K562 (cell line): ENCODE measurements around the gene TLE3. TPM values are rescaled to one million over a fixed set of nuclear protein-coding genes. Genes with fewer than 3 reads are reported as not detected.

ENCODE experiments used
- ATAC-seq: fragments of 200-7000 bp; cut with Tn5 transposase; 3 replicates; pipeline ENCODE4 v1.9.1; 2020; ENCODE audit warnings: moderate library complexity
- BruUV-seq: library from RNA; stranded (reverse); fragments of 400-500 nt; replicated peaks from 2 replicates; lab custom pipeline; 2021; lab: Mats Ljungman, UMichigan
- CTCF ChIA-PET: fragments of 300-600 bp; formaldehyde crosslinking; extraction: SDS; loops from one replicate; lab custom pipeline; 2021; ENCODE audit warnings: low intra/inter-chr PET ratio; lab: Yijun Ruan, JAX
- POLR2A ChIA-PET: fragments of 300-600, 350-650 bp; sonication (Branson Sonifier 250); formaldehyde crosslinking; extraction: SDS; loops from one replicate; lab custom pipeline; 2021; ENCODE audit warnings: antibody characterized with exemption, inconsistent platforms; lab: Yijun Ruan, JAX
- DNase-seq, 4 experiments: peaks; one replicate each; pipeline versions ENCODE4 v3.0.0 to v3.0.0-alpha.2; 2011 to 2018; ENCODE audit warnings: low spot score in 3 of 4, mixed read lengths in 3 of 4; ENCODE audit errors: extremely low read depth in 1 of 4
- FAIRE-seq: peaks from 2 replicates; lab custom pipeline; 2011; peaks lifted over from hg19 to GRCh38; lab: Jason Lieb, UNC
- H2AFZ ChIP-seq: 2 replicates; pipeline ENCODE4 v1.6.0; 2011; ENCODE audit warnings: low read depth, low read length, control low read depth, inconsistent platforms
- H3K27ac ChIP-seq: fragments of 200-600 bp; 3 replicates; pipeline ENCODE4 v1.8.0; 2011; ENCODE audit warnings: low read depth, mild to moderate bottlenecking, control low read depth, inconsistent platforms, low read length, moderate library complexity, mixed read lengths; ENCODE audit errors: extremely low read depth
- H3K27me3 ChIP-seq, 2 experiments: fragments of 300-600 bp in 1 of 2; 2 replicates in 1 of 2; 3 replicates in 1 of 2; pipeline versions ENCODE4 v1.6.0 to v1.8.0; 2011; ENCODE audit warnings: inconsistent platforms in 2 of 2, low read length in 2 of 2, mild to moderate bottlenecking in 1 of 2, mixed read lengths in 1 of 2, moderate library complexity in 1 of 2; ENCODE audit not compliant: control insufficient read depth in 2 of 2, insufficient read depth in 2 of 2
- H3K36me3 ChIP-seq: fragments of 300-600 bp; 3 replicates; pipeline ENCODE4 v1.8.0; 2011; ENCODE audit warnings: mild to moderate bottlenecking, low read length, inconsistent platforms; ENCODE audit not compliant: control insufficient read depth, insufficient read depth
- H3K4me1 ChIP-seq, 2 experiments: fragments of 200-600 bp in 1 of 2; replicated peaks in 1 of 2; 2 replicates in 1 of 2; 3 replicates in 1 of 2; pipeline versions ENCODE4 v1.5.1 to v1.8.0; 2011; ENCODE audit warnings: inconsistent platforms in 2 of 2, low read length in 2 of 2, mild to moderate bottlenecking in 1 of 2, mixed read lengths in 1 of 2, moderate library complexity in 1 of 2; ENCODE audit not compliant: control insufficient read depth in 2 of 2, insufficient read depth in 2 of 2
- H3K4me2 ChIP-seq: 2 replicates; pipeline ENCODE4 v1.6.1; 2011; ENCODE audit warnings: low read length, control low read depth, inconsistent platforms, mixed read lengths; ENCODE audit not compliant: insufficient read depth
- H3K4me3 ChIP-seq: fragments of 200-600 bp; sonication (generic), shearing (Covaris generic); 2 replicates; pipeline ENCODE4 v1.5.1; 2016; ENCODE audit warnings: control low read depth, inconsistent platforms
- H3K79me2 ChIP-seq: fragments of 200-600 bp; 3 replicates; pipeline ENCODE4 v1.8.0; 2011; ENCODE audit warnings: low read length, inconsistent platforms; ENCODE audit not compliant: control insufficient read depth, insufficient read depth
- H3K9ac ChIP-seq, 2 experiments: 2 replicates each; pipeline versions ENCODE4 v1.6.0 to v1.6.1; 2011; ENCODE audit warnings: low read depth in 2 of 2, low read length in 2 of 2, control low read depth in 1 of 2, inconsistent platforms in 1 of 2, mild to moderate bottlenecking in 1 of 2, mixed read lengths in 1 of 2; ENCODE audit not compliant: insufficient read depth in 1 of 2
- H3K9me1 ChIP-seq: one replicate; pipeline ENCODE4 v1.6.0; 2011; ENCODE audit warnings: inconsistent platforms, mild to moderate bottlenecking, low read length, moderate library complexity; ENCODE audit not compliant: control insufficient read depth, insufficient read depth
- H3K9me3 ChIP-seq: replicated peaks from 2 replicates; pipeline ENCODE4 v1.5.1; 2011; ENCODE audit warnings: low read depth, low read length, inconsistent platforms; ENCODE audit not compliant: control insufficient read depth, insufficient read depth
- H4K20me1 ChIP-seq: replicated peaks from 2 replicates; pipeline ENCODE4 v1.6.1; 2011; ENCODE audit warnings: low read length, inconsistent platforms, mixed read lengths; ENCODE audit not compliant: control insufficient read depth, insufficient read depth
- CBX1 ChIP-seq: sonication (generic); IDR thresholded peaks from 2 replicates; pipeline ENCODE4 v1.6.1; 2016; ENCODE audit warnings: antibody characterized with exemption, low read depth, mild to moderate bottlenecking
- CBX3 ChIP-seq, 2 experiments: IDR thresholded peaks; 1 replicate in 1 of 2; 2 replicates in 1 of 2; pipeline ENCODE4 v1.6.1; 2012; ENCODE audit warnings: inconsistent platforms in 2 of 2, low read length in 2 of 2, borderline replicate concordance in 1 of 2, control low read depth in 1 of 2
- CCAR2 ChIP-seq: fragments of 200-400 bp; formaldehyde crosslinking; IDR thresholded peaks from 2 replicates; pipeline ENCODE4 v1.6.1; 2017; ENCODE audit warnings: mild to moderate bottlenecking, low read depth, low read length
- CXXC5 ChIP-seq: fragments of 250-450 bp; sonication (Bioruptor Pico); IDR thresholded peaks from 2 replicates; pipeline ENCODE4 v1.8.0; 2022; ENCODE audit warnings: inconsistent platforms, mild to moderate bottlenecking, moderate library complexity
- DEAF1 ChIP-seq: fragments of 450-650 bp; formaldehyde crosslinking; IDR thresholded peaks from 2 replicates; pipeline ENCODE4 v1.4.0; 2020; ENCODE audit warnings: mild to moderate bottlenecking, moderate library complexity
- FOXJ3 ChIP-seq: sonication (generic); formaldehyde crosslinking; IDR thresholded peaks from 2 replicates; pipeline ENCODE4 v1.4.0; 2020; ENCODE audit warnings: mild to moderate bottlenecking, missing genetic modification reagents
- FOXP1 ChIP-seq: sonication (generic); formaldehyde crosslinking; IDR thresholded peaks from 2 replicates; pipeline ENCODE4 v1.8.0; 2022; ENCODE audit warnings: mild to moderate bottlenecking, missing genetic modification reagents
- SP2 ChIP-seq: IDR thresholded peaks from 2 replicates; pipeline ENCODE4 v1.6.1; 2011; ENCODE audit warnings: mild to moderate bottlenecking, low read depth, low read length, moderate library complexity; ENCODE audit not compliant: poor library complexity, severe bottlenecking; ENCODE audit errors: extremely low read depth
- ZNF124 ChIP-seq: sonication (generic); formaldehyde crosslinking; IDR thresholded peaks from 2 replicates; pipeline ENCODE4 v1.8.1; 2022; ENCODE audit warnings: missing genetic modification reagents
- ZNF3 ChIP-seq: fragments of 250-450 bp; sonication (Bioruptor Pico); IDR thresholded peaks from 2 replicates; pipeline ENCODE4 v1.5.0; 2021; ENCODE audit warnings: mild to moderate bottlenecking, moderate library complexity
- ZNF518B ChIP-seq: fragments of 250-450 bp; sonication (Bioruptor Pico); IDR thresholded peaks from 2 replicates; pipeline ENCODE4 v1.5.0; 2021; ENCODE audit warnings: mild to moderate bottlenecking, moderate library complexity
- WGBS: fragments of 100-300 bp; shearing (Covaris generic); methylation state at CpG from one replicate; pipeline ENCODE4 v1.1.6; 2016; ENCODE audit warnings: low coverage, mixed read lengths; ENCODE audit not compliant: insufficient coverage; ENCODE audit errors: missing lambda C conversion rate; 5-methylcytosine and 5-hydroxymethylcytosine counted together
- in situ Hi-C: fragments of 300-500 bp; cut with MboI; formaldehyde crosslinking; loops from 4 replicates; pipeline ENCODE4 v1.15.0; 2018; ENCODE audit warnings: inconsistent platforms, mixed read lengths
- intact Hi-C: fragments of 100-400 bp; cut with micrococcal nuclease; formaldehyde crosslinking; loops from 2 replicates; pipeline ENCODE4 v1.14.2; 2022
- polyA plus RNA-seq, 8 experiments: library from polyadenylated mRNA; depleted of rRNA in 4 of 8; stranded (reverse) in 5 of 8; unstranded in 3 of 8; fragments of >200 nt; fragmentation: Nextera tagmentation in 2 of 8; fragmentation: Illumina TruSeq in 1 of 8; extraction: Ambion mirVana in 2 of 8; extraction: Trizol in 1 of 8; gene quantifications; 2 replicates each; pipeline versions ENCODE4 v1.2.1 to v1.2.3, GENCODE V29; 2011 to 2014; ENCODE audit warnings: inconsistent platforms in 1 of 8, missing spikeins in 1 of 8
- total RNA-seq, 7 experiments: library from RNA; depleted of rRNA in 6 of 7; stranded (reverse); fragments of >200 nt in 6 of 7; fragmentation: Illumina TruSeq in 2 of 7; extraction: Trizol in 2 of 7; gene quantifications; 2 replicates each; pipeline versions ENCODE4 v1.2.1 to v1.2.3, GENCODE V29; 2011 to 2021; ENCODE audit warnings: low replicate concordance in 1 of 7

The TLE3 gene
- total and polyA plus RNA-seq, 9 of the 15 experiments (the other 6 are each of a cell fraction or from before 2014, with no cell fraction given) = 1.5 to 84.2 (median 14.1) TPM

GRCh38 chr15:70034596-70034995 is 63.1 kb downstream of the TLE3 start (continued):
- TF ChIP-seq SP2 (no peak), DEAF1 (CRISPR knock-in tag) (no peak), ZNF3 (CRISPR knock-in tag) (no peak), CBX1 (no peak)

- in situ Hi-C loops = no loop called here
- Histone ChIP-seq H3K9ac (no peak overlapping the region), H4K20me1 (peaks cover 7% of the 10 kb centered on the region; the same call in 1 of the 2 replicates), H3K79me2 (no peaks in the 10 kb centered on the region), H3K4me1 (peaks cover 0 to 7% of the 10 kb centered on the region in 2 experiments; a peak in 1 of 5 replicates), H3K36me3 (no peaks in the 10 kb centered on the region), H2AFZ (no peak overlapping the region), H3K27ac (no peak overlapping the region), H3K4me3 (no peak overlapping the region), H3K9me1 (no peaks in the 10 kb centered on the region), H3K27me3 (peaks cover 20 to 55% of the 10 kb centered on the region in 2 experiments; a peak in 4 of 5 replicates), H3K9me3 (no peaks in the 10 kb centered on the region), H3K4me2 (no peak overlapping the region)
- ChIA-PET CTCF (no interaction called here), POLR2A (interaction anchor here (1.0 kb wide), 1 partner anchor 13 kb away, joined by 4 read pairs; no protein-coding TSS in a partner anchor)
- BruUV-seq = no TSS peak
- DNase-seq = no peak
- intact Hi-C loops = no loop called here
- 10% methylated on average over 3 of the region's 4 CpGs for WGBS
- no peak for ATAC-seq
- FAIRE-seq = no peak
- TF ChIP-seq CBX3 (IDR thresholded peaks at IDR 0.05; ENCODE audit: borderline replicate concordance in 1 of 2, low read length in 2 of 2) (no peak), CXXC5 (CRISPR knock-in tag) (no peak), CCAR2 (no peak), ZNF518B (CRISPR knock-in tag) (no peak), FOXJ3 (no peak), FOXP1 (CRISPR knock-in tag) (no peak), ZNF124 (CRISPR knock-in tag) (no peak)
These were observed 63.6 kb downstream of the TLE3 start for GRCh38 chr15:70034141-70034540.
